WI38 (cell line): ENCODE data around the gene MSL1.

Source experiments
- H3K4me3 ChIP-seq: 2 replicates; pipeline ENCODE4 v1.5.1; 2011; ENCODE audit warnings: low read depth, mild to moderate bottlenecking, control low read depth, low read length
- CTCF ChIP-seq: IDR thresholded peaks from 2 replicates; pipeline ENCODE4 v1.5.1; 2012; ENCODE audit warnings: low read depth, mild to moderate bottlenecking, control low read depth, low read length

Gene MSL1

DNA sequence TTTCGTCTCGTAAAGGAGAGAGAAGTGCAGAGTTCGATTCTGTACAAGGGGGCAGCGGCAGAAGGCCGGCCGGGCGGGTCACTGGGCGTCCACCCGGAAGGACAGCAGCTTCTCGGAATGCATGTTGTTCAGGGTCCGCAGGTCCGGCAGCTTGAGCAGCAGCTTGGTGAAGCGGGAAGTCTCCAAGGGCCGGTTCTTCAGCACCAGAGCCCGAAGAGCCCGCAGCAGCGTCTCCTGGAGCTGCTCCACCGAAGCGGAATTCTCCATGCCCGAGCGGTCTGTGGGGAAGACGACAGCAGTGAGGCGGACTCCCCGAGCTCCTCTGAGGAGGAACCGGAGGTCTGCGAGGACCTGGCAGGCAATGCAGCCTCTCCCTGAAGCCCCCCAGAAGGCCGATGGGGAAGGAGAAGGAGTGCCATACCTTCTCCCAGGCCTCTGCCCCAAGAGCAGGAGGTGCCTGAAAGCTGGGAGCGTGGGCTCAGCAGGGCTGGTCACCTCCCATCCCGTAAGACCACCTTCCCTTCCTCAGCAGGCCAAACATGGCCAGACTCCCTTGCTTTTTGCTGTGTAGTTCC, 28.7 kb upstream of the MSL1 start:
- TF ChIP-seq CTCF = no peak
- H3K4me3 ChIP-seq = no peak overlapping the region

GRCh38 chr17:40093580-40094201, 28.1 kb upstream of the MSL1 start:
- no peak overlapping the region for H3K4me3 ChIP-seq
- TF ChIP-seq CTCF = no peak

GRCh38 chr17:40094874-40095273, 26.9 kb upstream of the MSL1 start:
- H3K4me3 ChIP-seq = no peak overlapping the region
- no peak for TF ChIP-seq CTCF

DNA sequence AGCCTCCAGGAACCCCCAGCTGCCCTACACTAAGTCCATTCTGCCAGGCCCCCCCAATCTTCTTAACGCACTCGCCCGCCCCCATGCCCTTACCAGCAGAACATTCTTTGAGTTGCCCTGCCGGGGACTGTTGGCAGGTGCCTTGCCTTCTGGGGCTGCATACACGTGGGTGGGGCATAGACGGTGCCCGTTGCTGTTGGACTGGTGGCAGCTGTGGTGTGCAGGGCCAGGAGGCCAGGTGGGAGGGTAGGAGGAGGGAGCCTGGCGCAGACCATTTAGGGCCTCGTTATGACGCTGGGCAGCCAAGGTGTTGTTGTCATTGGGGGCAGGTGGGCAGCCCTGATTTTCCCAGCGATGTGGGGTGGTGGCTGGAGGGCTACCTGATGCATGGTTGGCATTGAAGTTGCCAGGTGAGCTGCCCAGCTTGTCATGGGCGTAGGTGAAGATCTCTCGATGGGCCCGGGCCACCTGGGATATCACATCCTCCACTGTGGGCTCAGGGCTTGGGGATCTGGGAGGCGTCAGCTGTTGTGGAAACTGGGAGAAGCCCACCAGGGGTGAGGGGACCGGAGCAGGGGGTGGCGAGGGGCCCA, 26.3 kb upstream of the MSL1 start:
- TF ChIP-seq CTCF = no peak
- H3K4me3 ChIP-seq = no peak overlapping the region

DNA sequence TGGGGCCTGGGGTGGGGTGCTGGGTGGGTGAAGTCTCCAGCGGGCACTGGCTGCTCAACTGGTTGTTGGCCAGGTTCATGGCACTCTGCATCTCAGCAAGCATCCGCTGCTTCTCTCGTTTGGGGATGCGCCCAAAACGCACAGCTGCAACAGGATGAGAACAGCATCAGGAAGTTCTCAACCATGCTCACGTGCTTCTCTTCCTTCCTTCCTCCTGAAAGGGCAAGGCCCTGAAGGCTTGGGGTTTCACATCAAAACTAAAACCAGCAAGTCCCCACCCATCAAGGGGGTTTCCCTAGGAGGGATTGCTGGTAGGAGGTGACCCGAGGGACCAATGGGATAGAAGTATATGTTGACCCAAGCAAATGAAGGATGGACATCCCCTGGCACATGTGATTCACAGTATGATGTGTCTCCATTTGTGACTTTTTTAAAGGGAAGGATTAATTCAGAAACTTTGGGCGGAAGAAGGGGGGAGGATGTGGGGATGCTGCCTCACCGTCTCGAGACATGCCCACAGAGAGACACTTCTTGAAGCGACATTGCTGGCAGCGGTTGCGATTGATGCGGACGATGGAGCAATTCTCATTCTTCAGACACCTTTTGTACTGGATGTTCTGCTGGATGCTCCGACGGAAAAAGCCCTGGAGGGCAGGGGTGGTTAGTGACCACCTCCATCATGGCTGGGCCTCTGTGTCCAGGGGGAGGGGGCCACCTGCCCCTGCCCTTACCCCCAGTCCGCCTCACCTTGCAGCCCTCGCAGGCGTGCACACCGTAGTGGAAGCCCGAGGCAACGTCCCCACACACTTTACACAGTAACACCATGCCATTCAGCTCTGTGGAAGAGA, 25.6 kb upstream of the MSL1 start:
- TF ChIP-seq CTCF = no peak
- no peak overlapping the region for H3K4me3 ChIP-seq

DNA sequence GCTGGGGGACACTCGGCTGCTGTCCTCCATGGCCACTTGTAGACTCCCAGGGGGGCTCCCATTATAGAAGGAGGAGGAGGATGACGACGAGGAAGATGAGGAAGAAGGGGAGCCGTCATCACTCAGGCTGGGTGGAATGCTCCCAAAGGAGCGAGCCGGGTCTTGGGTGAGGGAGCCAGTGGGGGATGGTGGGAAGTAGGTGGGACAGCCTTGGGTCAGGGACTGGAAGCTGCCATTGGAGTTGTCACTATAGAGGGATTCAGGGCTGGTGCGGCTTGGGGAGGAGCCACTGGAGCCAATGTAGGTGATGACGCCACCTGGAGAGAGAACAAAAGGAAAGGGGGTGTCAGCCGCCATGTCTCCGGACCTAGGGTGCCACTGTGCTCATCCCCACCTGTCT, 24.7 kb upstream of the MSL1 start:
- H3K4me3 ChIP-seq = no peak overlapping the region
- no peak for TF ChIP-seq CTCF
